ENCODE results near the gene SAMMSON. TPM values are rescaled to one million over a fixed set of nuclear protein-coding genes. Genes with fewer than 3 reads are reported as not detected.

The SAMMSON gene
- polyA plus RNA-seq (2011; rRNA removed) (not detected in 2 replicates), polyA minus RNA-seq (2011; rRNA and poly(A)+ RNA removed) (0.38 TPM in 1 of 2 replicates, not detected in the other)

DNA sequence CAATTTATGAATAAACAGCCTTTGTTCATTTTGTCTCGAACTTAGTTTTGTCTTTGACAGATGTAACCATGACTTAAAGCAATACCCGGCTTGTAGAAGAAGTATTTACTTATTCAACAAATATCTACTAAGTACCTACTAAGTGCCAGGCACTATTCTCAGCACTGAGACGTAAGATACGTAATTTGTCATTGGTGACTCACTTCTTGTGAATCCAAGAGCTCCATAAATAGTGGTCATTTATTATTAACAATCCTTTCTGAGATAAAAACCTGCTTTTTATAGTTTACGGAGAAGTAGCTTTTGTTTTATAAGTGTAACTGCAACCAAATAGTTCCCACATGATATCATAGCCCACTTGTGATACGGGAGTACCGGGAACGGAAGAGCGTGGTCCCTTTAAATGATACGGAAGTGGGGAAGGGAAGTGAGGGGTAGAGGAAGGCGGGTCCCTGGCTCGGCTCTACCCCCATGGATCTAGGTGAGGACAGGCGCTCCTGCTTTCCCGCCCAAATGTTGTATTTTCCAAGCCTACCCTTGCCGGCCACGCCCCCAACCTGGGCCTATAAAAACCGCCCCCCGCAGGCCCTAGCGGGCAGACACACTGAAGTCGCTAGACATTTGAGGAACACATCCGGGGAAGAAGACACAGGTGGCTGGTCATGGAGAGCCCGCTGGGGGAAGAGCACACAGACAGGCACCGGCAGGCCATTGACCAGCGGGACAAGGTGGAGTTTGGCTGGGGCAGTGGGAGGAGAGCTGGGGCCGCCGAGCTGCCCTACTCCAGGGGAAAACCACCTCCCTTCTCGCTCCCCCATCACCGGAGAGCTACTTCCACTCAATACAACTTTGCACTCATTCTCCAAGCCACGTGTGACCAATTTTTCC is at the start of gene SAMMSON:
Gene SAMMSON (plus strand): TSS at position 594 of the 888 bp plus-strand sequence.
- Histone ChIP-seq H3K27me3 (ENCODE audit: control insufficient read depth, insufficient read depth, low read length) (peaks cover 2% of the 10 kb centered on the region; the same call in 1 of the 2 replicates), H3K4me3 (ENCODE audit: low read depth, low read length) (peak within 1 kb of the TSS; percentile 20), H3K36me3 (ENCODE audit: control insufficient read depth, insufficient read depth, low read length) (no peaks in the 10 kb centered on the region; the same call in 1 of the 2 replicates)
- peak; percentile 29 for DNase-seq (ENCODE audit: low read depth)
- TF ChIP-seq, protein P1, sequence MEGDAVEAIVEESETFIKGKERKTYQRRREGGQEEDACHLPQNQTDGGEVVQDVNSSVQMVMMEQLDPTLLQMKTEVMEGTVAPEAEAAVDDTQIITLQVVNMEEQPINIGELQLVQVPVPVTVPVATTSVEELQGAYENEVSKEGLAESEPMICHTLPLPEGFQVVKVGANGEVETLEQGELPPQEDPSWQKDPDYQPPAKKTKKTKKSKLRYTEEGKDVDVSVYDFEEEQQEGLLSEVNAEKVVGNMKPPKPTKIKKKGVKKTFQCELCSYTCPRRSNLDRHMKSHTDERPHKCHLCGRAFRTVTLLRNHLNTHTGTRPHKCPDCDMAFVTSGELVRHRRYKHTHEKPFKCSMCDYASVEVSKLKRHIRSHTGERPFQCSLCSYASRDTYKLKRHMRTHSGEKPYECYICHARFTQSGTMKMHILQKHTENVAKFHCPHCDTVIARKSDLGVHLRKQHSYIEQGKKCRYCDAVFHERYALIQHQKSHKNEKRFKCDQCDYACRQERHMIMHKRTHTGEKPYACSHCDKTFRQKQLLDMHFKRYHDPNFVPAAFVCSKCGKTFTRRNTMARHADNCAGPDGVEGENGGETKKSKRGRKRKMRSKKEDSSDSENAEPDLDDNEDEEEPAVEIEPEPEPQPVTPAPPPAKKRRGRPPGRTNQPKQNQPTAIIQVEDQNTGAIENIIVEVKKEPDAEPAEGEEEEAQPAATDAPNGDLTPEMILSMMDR (IDR thresholded peaks at IDR 0.05; ENCODE audit: insufficient read depth, low read depth, low read length): no peak
- POLR2A ChIA-PET: no interaction called here
- CTCF ChIA-PET: no interaction called here

DNA sequence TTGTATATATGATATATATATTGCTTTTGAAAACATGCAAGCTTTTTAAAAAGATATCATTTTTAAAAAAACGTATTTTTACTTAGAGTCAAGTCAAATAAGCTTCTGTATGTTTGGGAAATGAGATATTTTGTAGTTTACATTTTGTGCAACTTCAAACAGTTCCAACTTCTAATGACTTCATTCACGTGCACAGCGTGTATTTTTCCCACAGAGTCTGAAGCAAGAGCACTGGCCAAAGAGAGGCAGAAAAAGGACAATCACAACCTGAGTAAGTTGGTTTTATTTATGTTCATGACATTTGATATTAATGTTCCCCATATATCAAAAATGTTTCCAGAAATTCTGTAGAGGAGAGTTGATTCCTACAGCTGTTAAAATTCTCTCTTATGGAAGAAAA is 47.9 kb upstream of the SAMMSON start:
- TF ChIP-seq, protein P1 (IDR thresholded peaks at IDR 0.05; ENCODE audit: insufficient read depth, low read depth, low read length): no peak
- CTCF ChIA-PET: interaction anchor here (0.7 to 1.3 kb wide), 2 partner anchors 255 to 261 kb away, joined by 3 read pairs; no protein-coding TSS in a partner anchor
- H3K36me3 ChIP-seq (ENCODE audit: control insufficient read depth, insufficient read depth, low read length): peaks cover 7% of the 10 kb centered on the region; the same call in 1 of the 2 replicates
- H3K4me3 ChIP-seq (ENCODE audit: low read depth, low read length): no peak overlapping the region
- H3K27me3 ChIP-seq (ENCODE audit: control insufficient read depth, insufficient read depth, low read length): no peaks in the 10 kb centered on the region
- DNase-seq (ENCODE audit: low read depth): no peak
- POLR2A ChIA-PET: no interaction called here

DNA sequence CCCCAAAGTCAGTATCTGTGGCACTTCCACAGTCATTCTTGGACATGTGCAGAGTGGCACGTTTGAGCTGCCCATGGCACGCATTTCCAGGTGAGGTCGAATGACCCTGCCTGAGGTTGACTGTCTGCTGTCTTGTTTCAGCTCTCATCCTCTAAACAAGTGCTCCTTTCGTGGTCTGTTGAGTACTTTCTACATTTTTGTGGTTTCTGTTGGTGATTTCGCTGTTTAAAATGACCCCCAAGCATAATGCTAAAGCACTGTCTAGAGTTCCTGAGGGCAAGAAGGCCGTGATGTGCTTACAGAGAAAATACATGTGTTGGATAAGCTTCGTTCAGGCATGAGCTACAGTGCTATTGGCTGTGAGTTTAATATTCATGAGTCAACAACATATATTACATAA is 40.0 kb upstream of the SAMMSON start:
- no peaks in the 10 kb centered on the region for H3K27me3 ChIP-seq (ENCODE audit: control insufficient read depth, insufficient read depth, low read length)
- TF ChIP-seq, protein P1 (IDR thresholded peaks at IDR 0.05; ENCODE audit: insufficient read depth, low read depth, low read length): no peak
- no peak overlapping the region for H3K4me3 ChIP-seq (ENCODE audit: low read depth, low read length)
- CTCF ChIA-PET: no interaction called here
- peaks cover 5% of the 10 kb centered on the region; the same call in 1 of the 2 replicates for H3K36me3 ChIP-seq (ENCODE audit: control insufficient read depth, insufficient read depth, low read length)
- POLR2A ChIA-PET: no interaction called here
- no peak for DNase-seq (ENCODE audit: low read depth)

DNA sequence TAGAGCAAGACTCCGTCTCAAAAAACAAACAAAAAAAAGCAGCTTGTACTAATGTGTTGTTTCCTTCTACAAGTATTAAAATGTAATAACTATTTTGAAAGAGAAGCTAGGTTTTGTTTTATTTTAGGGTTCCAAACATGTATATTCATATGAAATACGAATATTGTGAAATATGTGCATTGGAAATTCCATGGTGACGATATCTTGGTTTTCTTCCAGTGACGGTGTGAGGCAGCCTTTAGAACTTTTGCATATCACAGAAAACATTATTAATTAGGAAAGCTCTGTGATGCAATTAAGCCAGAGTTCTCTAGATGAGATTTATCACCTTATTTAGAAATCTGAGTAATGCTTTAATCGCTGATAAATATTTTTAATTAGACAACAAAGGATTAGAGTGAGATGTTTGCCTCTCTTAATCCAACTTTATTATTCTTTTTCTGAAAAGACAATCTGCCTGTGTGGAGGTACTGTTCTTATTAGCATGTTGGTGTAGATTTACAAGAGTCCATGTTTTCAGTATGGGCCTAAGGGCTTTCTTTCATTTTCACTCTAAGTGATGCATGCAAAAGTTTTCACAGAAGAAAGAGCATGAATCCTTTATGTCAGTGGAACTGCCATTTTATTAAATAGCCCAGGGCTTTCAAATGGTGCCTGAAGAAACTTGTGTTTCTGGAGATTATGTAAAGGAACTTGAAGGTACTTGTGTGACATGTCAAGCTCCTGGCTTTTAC is 37.7 kb upstream of the SAMMSON start:
- H3K4me3 ChIP-seq (ENCODE audit: low read depth, low read length): no peak overlapping the region
- POLR2A ChIA-PET: no interaction called here
- TF ChIP-seq, protein P1 (IDR thresholded peaks at IDR 0.05; ENCODE audit: insufficient read depth, low read depth, low read length): no peak

DNA sequence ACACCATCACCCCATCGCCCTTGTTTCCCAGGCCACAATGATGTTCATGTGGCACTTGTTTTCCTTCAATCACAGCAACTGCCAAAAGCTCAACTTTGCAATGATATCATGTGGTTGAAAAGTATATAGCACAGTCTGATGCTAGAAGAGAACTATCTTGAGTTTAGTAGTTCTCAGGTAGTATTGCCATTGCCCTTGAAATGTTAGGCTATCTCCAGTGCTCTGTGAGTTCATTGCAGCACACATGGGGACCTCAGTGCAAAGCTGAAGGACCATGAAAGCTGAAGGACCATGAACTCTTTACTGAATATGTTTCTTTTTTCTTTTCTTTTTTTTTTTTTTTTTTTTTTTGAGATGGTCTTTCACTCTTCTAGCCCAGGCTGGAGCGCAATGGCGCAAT is 35.9 kb upstream of the SAMMSON start:
- TF ChIP-seq, protein P1 (IDR thresholded peaks at IDR 0.05; ENCODE audit: insufficient read depth, low read depth, low read length): no peak
- POLR2A ChIA-PET: no interaction called here
- no peaks in the 10 kb centered on the region for H3K27me3 ChIP-seq (ENCODE audit: control insufficient read depth, insufficient read depth, low read length)
- CTCF ChIA-PET: no interaction called here
- H3K4me3 ChIP-seq (ENCODE audit: low read depth, low read length): no peak overlapping the region
- DNase-seq (ENCODE audit: low read depth): no peak
- H3K36me3 ChIP-seq (ENCODE audit: control insufficient read depth, insufficient read depth, low read length): peaks cover 9% of the 10 kb centered on the region

More for the DNA sequence above, 37.7 kb upstream of the SAMMSON start:
- CTCF ChIA-PET: interaction anchor here (1.7 kb wide), 1 partner anchor 11 kb away, joined by 4 read pairs; no protein-coding TSS in a partner anchor
- no peak for DNase-seq (ENCODE audit: low read depth)
- Histone ChIP-seq H3K27me3 (ENCODE audit: control insufficient read depth, insufficient read depth, low read length) (no peaks in the 10 kb centered on the region), H3K36me3 (ENCODE audit: control insufficient read depth, insufficient read depth, low read length) (peaks cover 9% of the 10 kb centered on the region)
